ENCODE results near the gene GPC3. TPM values are rescaled to one million over a fixed set of nuclear protein-coding genes. Genes with fewer than 3 reads are reported as not detected.

The GPC3 gene
- total RNA-seq, 1 experiment from 2014 or later, result 0.98 TPM

- Histone ChIP-seq H3K9me3 (ENCODE audit: control insufficient read depth in 1 of 2, insufficient read depth in 1 of 2, low read depth in 1 of 2, low read length in 2 of 2) (no peaks in the 10 kb centered on the region), H3K36me3 (ENCODE audit: control insufficient read depth in 1 of 2, insufficient read depth in 2 of 2, low read length in 2 of 2) (no peaks in the 10 kb centered on the region), H3K27me3 (ENCODE audit: insufficient read depth, low read length) (0 out of 2 replicates have a peak, but pooled peaks cover 4% of the 10 kb centered on the region), H3K4me3 (replicated peaks in 1 of 2; ENCODE audit: low read depth in 1 of 2, low read length in 2 of 2) (no peak overlapping the region), H3K9ac (ENCODE audit: low read length) (no peak overlapping the region), H3K4me1 (ENCODE audit: control insufficient read depth in 1 of 2, insufficient read depth in 2 of 2, low read length in 2 of 2) (no peaks in the 10 kb centered on the region), H2AFZ (ENCODE audit: low read depth, low read length, poor library complexity, severe bottlenecking) (no peak overlapping the region), H3K27ac (ENCODE audit: low read depth, low read length) (no peak overlapping the region), H3K4me2 (ENCODE audit: low read length) (no peak overlapping the region), H3K9me2 (ENCODE audit: insufficient read depth) (no peaks in the 10 kb centered on the region), H4K20me1 (ENCODE audit: insufficient read depth) (no peaks in the 10 kb centered on the region), H3K79me2 (ENCODE audit: insufficient read depth, low read length) (no peaks in the 10 kb centered on the region)
- ATAC-seq (no peak), DNase-seq (ENCODE audit: low read depth, low spot score) (no peak)
- BruUV-seq (replicated peaks), result no TSS peak
- TF ChIP-seq EZH2phosphoT487 (IDR thresholded peaks at IDR 0.05; ENCODE audit: borderline replicate concordance) (no peak), ZNF274 (IDR thresholded peaks at IDR 0.05; ENCODE audit: low read depth, low read length) (no peak), CEBPB (IDR thresholded peaks at IDR 0.05; ENCODE audit: low read depth) (no peak), ZFX (IDR thresholded peaks at IDR 0.05) (no peak), CTCF (IDR thresholded peaks at IDR 0.05 in 2 of 3, conservative IDR thresholded peaks at IDR 0.05 in 1 of 3; ENCODE audit: borderline replicate concordance in 1 of 3, insufficient read depth in 1 of 3, low read depth in 2 of 3, low read length in 2 of 3) (no peak), ZBTB33 (IDR thresholded peaks at IDR 0.05; ENCODE audit: extremely low read depth, insufficient replicate concordance, low read length) (no peak), EGR1 (IDR thresholded peaks at IDR 0.05; ENCODE audit: low read depth) (no peak), SP1 (IDR thresholded peaks at IDR 0.05; ENCODE audit: low read depth) (no peak), SRF (IDR thresholded peaks at IDR 0.05; ENCODE audit: low read depth) (no peak), EZH2 (IDR thresholded peaks at IDR 0.05) (no peak)
- RAD21 ChIA-PET (ENCODE audit: low non-redundant PET in 1 of 2, low total read pairs in 2 of 2, uncharacterized antibody in 2 of 2, unreplicated experiment in 2 of 2), result no interaction called here
- CTCF ChIA-PET, result no interaction called here
- intact Hi-C loops (cut with micrococcal nuclease), result no loop called here
- POLR2A ChIA-PET, result no interaction called here
These were observed 19.2 kb downstream of the GPC3 start for GRCh38 chrX:133966199-133966598.
